Measurements from ENCODE around the gene SLCO4A1. TPM values are rescaled to one million over a fixed set of nuclear protein-coding genes. Genes with fewer than 3 reads are reported as not detected.

SLCO4A1 gene
- total RNA-seq, 2 donors from 2014 or later, result 2.9 to 5.0 TPM

DNA sequence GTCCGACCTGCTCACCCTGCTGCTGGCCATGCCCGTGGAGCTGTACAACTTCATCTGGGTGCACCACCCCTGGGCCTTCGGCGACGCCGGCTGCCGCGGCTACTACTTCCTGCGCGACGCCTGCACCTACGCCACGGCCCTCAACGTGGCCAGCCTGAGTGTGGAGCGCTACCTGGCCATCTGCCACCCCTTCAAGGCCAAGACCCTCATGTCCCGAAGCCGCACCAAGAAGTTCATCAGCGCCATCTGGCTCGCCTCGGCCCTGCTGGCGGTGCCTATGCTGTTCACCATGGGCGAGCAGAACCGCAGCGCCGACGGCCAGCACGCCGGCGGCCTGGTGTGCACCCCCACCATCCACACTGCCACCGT lies 67.2 kb downstream of the SLCO4A1 start:
- Mint-ChIP-seq H3K4me3 (no peak overlapping the region), H3K27me3 (ENCODE audit: insufficient read depth) (peaks cover 60% of the 10 kb centered on the region), H3K36me3 (ENCODE audit: low read depth) (no peaks in the 10 kb centered on the region), H3K4me1 (no peaks in the 10 kb centered on the region), H3K9me3 (no peaks in the 10 kb centered on the region), H3K27ac (no peak overlapping the region)
- Histone ChIP-seq H3K4me1 (ENCODE audit: control insufficient read depth, insufficient read depth, low read length) (peaks cover 3% of the 10 kb centered on the region), H3K9me3 (ENCODE audit: control insufficient read depth, low read length) (no peaks in the 10 kb centered on the region), H3K27me3 (ENCODE audit: control insufficient read depth, insufficient read depth, low read length, poor library complexity, severe bottlenecking) (peaks cover 60% of the 10 kb centered on the region), H3K27ac (ENCODE audit: low read depth, low read length) (no peak overlapping the region), H3K4me3 (ENCODE audit: low read length) (no peak overlapping the region), H3K36me3 (ENCODE audit: control insufficient read depth, insufficient read depth, low read length) (no peaks in the 10 kb centered on the region), H3K9ac (ENCODE audit: extremely low read depth, low read length, poor library complexity, severe bottlenecking) (no peak overlapping the region)
- 89 to 93% methylated on average over 25 to 30 of the region's 30 CpGs for WGBS, 2 experiments (ENCODE audit: insufficient coverage in 1 of 2, insufficient read length in 1 of 2)
- TF ChIP-seq, protein P1, sequence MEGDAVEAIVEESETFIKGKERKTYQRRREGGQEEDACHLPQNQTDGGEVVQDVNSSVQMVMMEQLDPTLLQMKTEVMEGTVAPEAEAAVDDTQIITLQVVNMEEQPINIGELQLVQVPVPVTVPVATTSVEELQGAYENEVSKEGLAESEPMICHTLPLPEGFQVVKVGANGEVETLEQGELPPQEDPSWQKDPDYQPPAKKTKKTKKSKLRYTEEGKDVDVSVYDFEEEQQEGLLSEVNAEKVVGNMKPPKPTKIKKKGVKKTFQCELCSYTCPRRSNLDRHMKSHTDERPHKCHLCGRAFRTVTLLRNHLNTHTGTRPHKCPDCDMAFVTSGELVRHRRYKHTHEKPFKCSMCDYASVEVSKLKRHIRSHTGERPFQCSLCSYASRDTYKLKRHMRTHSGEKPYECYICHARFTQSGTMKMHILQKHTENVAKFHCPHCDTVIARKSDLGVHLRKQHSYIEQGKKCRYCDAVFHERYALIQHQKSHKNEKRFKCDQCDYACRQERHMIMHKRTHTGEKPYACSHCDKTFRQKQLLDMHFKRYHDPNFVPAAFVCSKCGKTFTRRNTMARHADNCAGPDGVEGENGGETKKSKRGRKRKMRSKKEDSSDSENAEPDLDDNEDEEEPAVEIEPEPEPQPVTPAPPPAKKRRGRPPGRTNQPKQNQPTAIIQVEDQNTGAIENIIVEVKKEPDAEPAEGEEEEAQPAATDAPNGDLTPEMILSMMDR (conservative IDR thresholded peaks at IDR 0.05), result no peak
- DNase-seq, result no peak

DNA sequence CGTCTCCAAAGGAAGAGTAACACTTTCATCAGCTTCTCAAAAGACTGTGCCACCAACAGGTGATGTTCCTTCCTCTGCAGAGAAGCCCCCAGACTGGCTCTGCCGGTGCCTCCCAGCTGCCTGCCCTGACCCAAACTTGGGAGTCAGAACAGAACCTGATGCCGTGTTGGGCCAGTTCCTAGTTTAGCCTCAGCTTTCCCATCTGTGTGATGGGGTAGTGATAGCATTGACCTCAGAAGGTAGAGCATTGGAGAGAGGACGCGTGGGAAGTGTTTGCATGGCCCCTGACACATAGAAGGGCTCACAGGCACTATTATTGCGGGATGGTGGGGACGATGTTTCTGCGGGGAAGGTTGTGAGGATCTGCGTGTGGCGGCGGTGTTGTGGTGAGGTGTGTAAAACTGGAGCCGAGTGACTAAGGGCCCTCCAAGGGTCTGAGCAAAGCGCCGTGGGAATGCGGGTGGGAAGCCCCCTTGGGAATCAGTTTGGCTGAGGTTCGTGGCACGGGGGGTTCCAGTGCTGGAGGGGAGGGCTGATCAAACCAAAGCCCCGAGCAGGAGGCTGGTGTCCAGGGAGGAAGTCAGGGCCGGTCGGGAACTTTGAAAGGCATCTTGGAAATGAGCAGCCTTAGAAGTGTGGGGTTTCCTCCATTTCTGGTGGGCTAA lies 68.0 kb downstream of the SLCO4A1 start:
- Histone ChIP-seq H3K36me3 (ENCODE audit: control insufficient read depth, insufficient read depth, low read length) (no peaks in the 10 kb centered on the region), H3K9me3 (ENCODE audit: control insufficient read depth, low read length) (no peaks in the 10 kb centered on the region), H3K9ac (ENCODE audit: extremely low read depth, low read length, poor library complexity, severe bottlenecking) (no peak overlapping the region), H3K4me1 (ENCODE audit: control insufficient read depth, insufficient read depth, low read length) (peaks cover 3% of the 10 kb centered on the region), H3K27ac (ENCODE audit: low read depth, low read length) (no peak overlapping the region), H3K27me3 (ENCODE audit: control insufficient read depth, insufficient read depth, low read length, poor library complexity, severe bottlenecking) (peaks cover 66% of the 10 kb centered on the region), H3K4me3 (ENCODE audit: low read length) (no peak overlapping the region)
- H3K4me1 Mint-ChIP-seq, result no peaks in the 10 kb centered on the region
- no peak for DNase-seq
- H3K27ac Mint-ChIP-seq, result no peak overlapping the region
- no peaks in the 10 kb centered on the region for H3K36me3 Mint-ChIP-seq (ENCODE audit: low read depth)
- H3K4me3 Mint-ChIP-seq, result no peak overlapping the region
- H3K9me3 Mint-ChIP-seq, result no peaks in the 10 kb centered on the region
- 89 to 90% methylated on average over 7 to 20 of the region's 20 CpGs for WGBS, 2 experiments (ENCODE audit: insufficient coverage in 1 of 2, insufficient read length in 1 of 2)
- H3K27me3 Mint-ChIP-seq (ENCODE audit: insufficient read depth), result peaks cover 63% of the 10 kb centered on the region
- TF ChIP-seq, protein P1 (conservative IDR thresholded peaks at IDR 0.05), result no peak

DNA sequence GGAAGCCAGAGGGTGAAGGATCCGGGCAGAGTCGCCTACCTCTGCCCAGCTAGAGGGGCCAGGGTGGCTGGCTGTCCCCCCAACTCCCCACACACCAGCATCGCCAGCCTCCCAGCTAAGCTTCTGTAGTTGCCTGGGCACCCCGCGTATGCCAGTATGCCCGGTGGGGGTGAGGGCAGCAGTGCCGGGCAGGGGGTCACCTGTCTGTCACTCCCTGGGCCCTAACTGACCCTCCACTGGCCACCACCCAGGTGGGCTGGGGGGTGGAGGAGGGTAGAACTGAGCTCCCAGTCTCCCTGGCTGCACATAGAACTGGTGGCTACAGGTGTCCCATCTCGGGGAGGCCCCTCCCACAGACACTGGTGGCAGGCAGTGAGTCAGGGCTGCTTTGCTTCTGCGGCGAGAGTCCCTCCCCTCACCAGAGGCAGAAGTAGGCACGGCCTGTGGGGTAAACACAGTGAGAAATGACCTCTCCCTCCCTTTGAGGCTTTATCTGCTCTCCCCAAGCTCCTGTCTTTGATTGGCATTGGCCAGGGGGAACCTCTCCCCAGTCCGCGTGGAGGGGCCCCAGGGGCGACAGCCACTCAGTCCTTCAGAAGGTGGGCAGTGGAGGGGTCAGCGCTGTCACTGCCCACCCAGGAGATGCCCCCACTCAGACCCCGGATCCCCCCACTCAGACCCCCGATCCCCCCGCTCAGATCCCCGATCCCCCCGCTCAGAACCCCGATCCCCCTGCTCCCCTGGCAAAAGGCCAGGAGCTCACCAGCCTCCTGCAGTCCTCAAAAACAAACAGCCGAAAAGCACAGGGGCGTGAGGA lies 68.8 kb downstream of the SLCO4A1 start:
- TF ChIP-seq, protein P1 (conservative IDR thresholded peaks at IDR 0.05), result no peak
- no peak overlapping the region for H3K4me3 Mint-ChIP-seq
- Histone ChIP-seq H3K4me3 (ENCODE audit: low read length) (no peak overlapping the region), H3K36me3 (ENCODE audit: control insufficient read depth, insufficient read depth, low read length) (no peaks in the 10 kb centered on the region), H3K9me3 (ENCODE audit: control insufficient read depth, low read length) (no peaks in the 10 kb centered on the region), H3K27ac (ENCODE audit: low read depth, low read length) (no peak overlapping the region), H3K9ac (ENCODE audit: extremely low read depth, low read length, poor library complexity, severe bottlenecking) (no peak overlapping the region), H3K4me1 (ENCODE audit: control insufficient read depth, insufficient read depth, low read length) (peaks cover 3% of the 10 kb centered on the region), H3K27me3 (ENCODE audit: control insufficient read depth, insufficient read depth, low read length, poor library complexity, severe bottlenecking) (peaks cover 66% of the 10 kb centered on the region)
- WGBS, 2 experiments (ENCODE audit: insufficient coverage in 1 of 2, insufficient read length in 1 of 2), result 82 to 88% methylated on average over 10 to 19 of the region's 23 CpGs
- no peaks in the 10 kb centered on the region for H3K4me1 Mint-ChIP-seq
- H3K36me3 Mint-ChIP-seq (ENCODE audit: low read depth), result no peaks in the 10 kb centered on the region
- H3K9me3 Mint-ChIP-seq, result no peaks in the 10 kb centered on the region
- no peak for DNase-seq
- H3K27me3 Mint-ChIP-seq (ENCODE audit: insufficient read depth), result peaks cover 62% of the 10 kb centered on the region
- H3K27ac Mint-ChIP-seq, result no peak overlapping the region
